Muscle layer of duodenum (tissue), 2 donors: ENCODE results near the gene RPS6KC1.
"Not testable (repeated sequence)": the region's sequence is repeated elsewhere in the genome, so short reads cannot be mapped to it uniquely, and the experiment has no call there.

Source experiments
- H3K27ac ChIP-seq: one replicate; pipeline ENCODE4 v1.7.0; 2013; ENCODE audit warnings: mild to moderate bottlenecking, low read length
- H3K27me3 ChIP-seq: one replicate; pipeline ENCODE4 v1.7.0; 2013; ENCODE audit warnings: low read depth, mild to moderate bottlenecking, control low read depth, low read length
- H3K36me3 ChIP-seq, 2 donors: one replicate each; pipeline ENCODE4 v1.7.0; 2013; ENCODE audit warnings: low read length in 2 of 2, control low read depth in 1 of 2, mild to moderate bottlenecking in 1 of 2; ENCODE audit not compliant: insufficient read depth in 2 of 2, control insufficient read depth in 1 of 2
- H3K4me1 ChIP-seq, 2 donors: one replicate each; pipeline ENCODE4 v1.7.0; 2013; ENCODE audit warnings: low read length in 2 of 2, mild to moderate bottlenecking in 2 of 2, control low read depth in 1 of 2, moderate library complexity in 1 of 2; ENCODE audit not compliant: insufficient read depth in 2 of 2, control insufficient read depth in 1 of 2
- H3K4me3 ChIP-seq, 2 donors: one replicate each; pipeline ENCODE4 v1.7.0; 2013; ENCODE audit warnings: low read length in 2 of 2, low read depth in 1 of 2, mild to moderate bottlenecking in 1 of 2
- H3K9me3 ChIP-seq, 2 donors: one replicate each; pipeline ENCODE4 v1.7.0; 2013; ENCODE audit warnings: low read length in 2 of 2, control low read depth in 1 of 2, mild to moderate bottlenecking in 1 of 2; ENCODE audit not compliant: control insufficient read depth in 1 of 2
- donor health status: healthy.

RPS6KC1 gene

DNA sequence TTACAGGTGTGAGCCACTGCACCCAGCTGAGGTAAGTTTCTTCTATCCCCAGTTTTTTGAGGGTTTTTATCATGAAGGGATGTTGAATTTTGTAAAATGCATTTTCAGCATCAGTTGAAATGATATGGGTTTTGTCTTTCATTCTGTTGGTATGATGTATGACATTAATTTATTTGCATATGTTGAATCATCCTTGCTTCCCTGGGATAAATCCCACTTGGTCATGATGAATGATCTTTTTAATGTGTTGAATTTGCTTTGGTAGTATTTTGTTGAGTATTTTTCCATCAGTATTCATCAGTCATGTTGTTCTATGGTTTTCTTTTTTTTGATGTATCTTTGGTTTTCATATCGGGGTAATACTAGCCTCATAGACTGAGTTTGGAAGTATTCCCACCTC, 141.0 kb downstream of the RPS6KC1 start:
- Histone ChIP-seq H3K4me3 (no peak overlapping the region), H3K36me3 (peaks cover 0 to 21% of the 10 kb centered on the region in 2 donors), H3K27me3 (no peaks in the 10 kb centered on the region), H3K4me1 (no peaks in the 10 kb centered on the region), H3K27ac (no peak overlapping the region), H3K9me3 (peaks cover 5 to 13% of the 10 kb centered on the region in 2 donors)

DNA sequence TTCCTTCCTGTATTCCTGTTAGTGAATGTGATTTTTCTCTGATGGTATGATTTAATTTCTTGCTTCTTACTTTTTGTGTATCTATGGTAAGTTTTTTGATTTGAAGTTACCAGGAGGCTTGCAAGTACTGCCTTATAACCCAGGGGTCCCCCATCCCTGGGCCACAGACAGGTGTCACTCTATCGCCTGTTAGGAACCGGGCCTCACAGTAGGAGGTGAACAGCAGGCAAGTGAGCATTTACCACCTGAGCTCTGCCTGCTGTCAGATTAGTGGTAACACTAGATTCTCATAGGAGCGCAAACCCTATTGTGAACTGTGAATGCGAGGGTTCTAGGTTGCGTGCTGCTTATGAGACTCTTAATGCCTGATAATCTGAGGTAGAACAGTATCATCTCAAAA, 143.3 kb downstream of the RPS6KC1 start:
- Histone ChIP-seq H3K27me3 (no peaks in the 10 kb centered on the region), H3K27ac (no peak overlapping the region), H3K36me3 (peaks cover 0 to 28% of the 10 kb centered on the region in 2 donors), H3K4me1 (no peaks in the 10 kb centered on the region), H3K9me3 (peaks cover 10 to 15% of the 10 kb centered on the region in 2 donors), H3K4me3 (no peak overlapping the region)

DNA sequence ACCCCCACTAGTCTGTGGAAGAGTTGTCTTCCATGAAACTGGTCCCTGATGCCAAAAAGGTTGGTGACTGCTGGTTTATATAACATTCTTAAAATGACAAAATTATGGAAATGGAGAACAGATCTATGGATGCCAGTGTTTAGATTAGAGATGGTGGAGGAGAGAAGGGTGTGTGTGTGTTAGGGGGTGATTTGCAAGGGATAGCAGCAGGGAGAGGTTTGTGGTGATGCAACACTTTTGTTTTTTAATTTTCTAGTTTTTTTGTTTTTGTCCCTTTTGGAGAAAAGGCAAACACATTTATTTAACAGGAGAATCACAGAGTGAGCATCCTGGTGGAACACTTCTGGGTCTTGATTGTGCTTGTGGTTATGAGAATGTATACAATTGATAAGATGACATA, 143.8 kb downstream of the RPS6KC1 start:
- Histone ChIP-seq H3K27me3 (no peaks in the 10 kb centered on the region), H3K9me3 (peaks cover 10 to 14% of the 10 kb centered on the region in 2 donors), H3K27ac (no peak overlapping the region), H3K4me3 (no peak overlapping the region), H3K4me1 (no peaks in the 10 kb centered on the region), H3K36me3 (peaks cover 0 to 29% of the 10 kb centered on the region in 2 donors)

DNA sequence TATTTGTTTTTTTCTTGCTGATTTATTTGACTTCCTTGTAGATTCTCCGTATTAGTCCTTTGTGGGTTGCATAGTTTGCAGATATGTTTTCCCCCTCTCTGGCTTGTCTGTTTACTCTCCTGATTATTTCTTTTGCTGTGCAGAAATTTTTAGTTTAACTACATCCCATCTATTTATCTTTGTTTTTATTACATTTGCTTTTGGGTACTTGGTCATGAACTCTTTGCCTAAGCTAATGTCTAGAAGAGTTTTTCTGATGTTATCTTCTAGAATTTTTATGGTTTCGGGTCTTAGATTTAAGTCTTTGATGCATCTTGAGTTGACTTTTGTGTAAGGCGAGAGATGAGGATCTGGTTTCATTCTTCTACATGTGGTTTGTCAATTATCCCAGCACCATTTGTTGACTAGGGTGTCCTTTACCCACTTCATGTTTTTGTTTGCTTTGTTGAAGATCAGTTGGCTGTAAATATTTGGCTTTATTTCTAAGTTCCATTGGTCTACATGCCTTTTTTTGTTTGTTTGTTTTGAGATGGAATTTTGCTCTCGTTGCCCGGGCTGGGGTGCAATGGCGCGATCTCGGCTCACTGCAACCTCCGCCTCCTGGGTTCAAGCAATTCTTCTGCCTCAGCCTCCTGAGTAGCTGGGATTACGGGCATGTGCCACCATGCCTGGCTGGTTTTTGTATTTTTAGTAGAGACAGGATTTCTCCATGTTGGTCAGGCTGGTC, 145.4 kb downstream of the RPS6KC1 start:
- not testable (repeated sequence) for H3K27ac ChIP-seq, H3K4me1 ChIP-seq, H3K27me3 ChIP-seq, H3K4me3 ChIP-seq, H3K9me3 ChIP-seq
- H3K36me3 ChIP-seq, result peaks cover 0 to 21% of the 10 kb centered on the region in 2 donors

DNA sequence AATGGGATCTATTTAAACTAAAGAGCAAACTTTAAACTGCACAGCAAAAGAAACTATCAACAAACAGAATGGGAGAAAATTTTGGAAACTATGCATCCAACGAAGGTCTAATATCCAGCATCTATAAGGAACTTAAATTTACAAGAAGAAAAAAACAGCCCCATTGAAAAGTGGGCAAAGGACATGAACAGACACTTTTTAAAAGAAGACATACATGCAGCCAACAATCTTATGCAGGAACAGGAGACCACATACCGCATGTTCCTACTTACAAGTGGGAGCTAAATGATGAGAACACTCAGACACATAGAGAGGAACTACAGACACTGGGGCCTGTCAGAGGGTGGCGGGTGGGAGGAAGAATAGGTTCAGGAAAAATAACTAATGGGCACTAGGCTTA, 149.6 kb downstream of the RPS6KC1 start:
- Histone ChIP-seq H3K4me1 (no peaks in the 10 kb centered on the region), H3K27ac (no peak overlapping the region), H3K27me3 (no peaks in the 10 kb centered on the region), H3K36me3 (peaks cover 0 to 27% of the 10 kb centered on the region in 2 donors), H3K4me3 (no peak overlapping the region), H3K9me3 (peaks cover 5 to 6% of the 10 kb centered on the region in 2 donors)

DNA sequence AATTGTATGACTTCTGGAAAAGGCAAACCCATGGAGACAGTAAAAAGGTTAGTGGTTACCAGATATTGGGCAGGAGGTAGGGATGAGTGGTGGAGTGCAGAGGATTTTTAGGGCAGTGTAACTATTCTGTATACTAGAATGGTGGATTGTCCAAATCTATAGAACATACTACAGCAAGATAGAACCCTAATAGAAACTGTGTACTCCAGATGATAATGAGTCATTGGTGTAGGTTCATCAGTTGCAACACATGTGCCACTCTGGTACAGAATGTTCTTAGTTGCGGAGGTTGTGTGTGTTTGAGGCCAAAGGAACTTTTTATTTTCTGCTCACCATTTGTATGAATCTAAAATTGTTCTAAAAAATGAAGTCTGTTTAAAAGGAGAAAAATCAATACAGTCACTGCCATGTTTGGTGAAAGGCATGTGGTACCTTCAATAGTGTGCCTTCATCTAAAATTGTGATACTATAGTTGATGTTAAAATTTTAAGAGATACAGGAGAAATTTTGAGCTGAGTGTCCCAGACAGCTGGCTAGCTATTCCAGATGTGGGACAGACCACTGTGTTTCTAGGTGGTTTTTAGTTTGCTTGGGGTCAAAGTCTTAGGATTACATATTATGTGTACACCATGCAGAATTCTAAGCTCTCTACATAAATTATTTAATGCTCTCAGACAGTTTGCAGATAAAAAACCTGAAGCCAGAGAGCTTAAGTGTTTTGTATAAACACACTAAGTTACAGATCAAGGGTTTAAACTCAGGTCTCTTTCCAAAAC, 150.5 kb downstream of the RPS6KC1 start:
- Histone ChIP-seq H3K4me1 (no peaks in the 10 kb centered on the region), H3K27ac (no peak overlapping the region)

DNA sequence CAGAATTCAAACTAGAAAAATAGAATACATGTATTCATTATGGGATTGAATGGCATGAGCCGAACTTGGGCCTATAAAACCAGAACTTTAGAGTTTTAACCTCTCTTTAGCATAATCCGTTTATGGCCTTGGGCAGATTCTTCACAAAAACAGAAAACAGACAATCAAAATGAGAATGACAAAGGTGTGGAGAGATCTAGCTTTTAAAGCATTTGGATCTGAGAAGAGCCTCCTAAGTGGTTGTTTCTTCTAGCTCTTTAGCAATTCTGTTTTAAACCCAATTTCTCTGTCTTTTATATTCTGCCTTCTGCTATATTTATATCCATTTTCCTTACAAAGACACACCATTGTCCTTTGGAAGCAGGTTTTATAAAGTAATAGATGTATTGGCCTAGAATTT, 160.2 kb downstream of the RPS6KC1 start:
- no peak overlapping the region for H3K27ac ChIP-seq
- no peaks in the 10 kb centered on the region for H3K27me3 ChIP-seq
- no peaks in the 10 kb centered on the region for H3K4me1 ChIP-seq
- no peak overlapping the region for H3K4me3 ChIP-seq
- H3K36me3 ChIP-seq, result peaks cover 0 to 7% of the 10 kb centered on the region in 2 donors
- no peaks in the 10 kb centered on the region for H3K9me3 ChIP-seq

More for the DNA sequence above, 150.5 kb downstream of the RPS6KC1 start:
- Histone ChIP-seq H3K27me3 (no peaks in the 10 kb centered on the region), H3K36me3 (peaks cover 0 to 24% of the 10 kb centered on the region in 2 donors), H3K4me3 (no peak overlapping the region), H3K9me3 (peaks cover 5% of the 10 kb centered on the region in 2 donors)

DNA sequence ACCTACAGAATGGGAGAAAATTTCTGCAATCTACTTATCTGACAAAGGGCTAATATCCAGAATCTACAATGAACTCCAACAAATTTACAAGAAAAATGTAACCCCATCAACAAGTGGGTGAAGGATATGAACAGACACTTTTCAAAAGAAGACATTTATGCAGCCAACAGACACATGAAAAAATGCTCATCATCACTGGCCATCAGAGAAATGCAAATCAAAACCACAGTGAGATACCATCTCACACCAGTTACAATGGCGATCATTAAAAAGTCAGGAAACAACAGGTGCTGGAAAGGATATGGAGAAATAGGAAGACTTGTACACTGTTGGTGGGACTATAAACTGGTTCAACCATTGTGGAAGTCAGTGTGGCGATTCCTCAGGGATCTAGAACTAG, 168.0 kb downstream of the RPS6KC1 start:
- H3K9me3 ChIP-seq, H3K27ac ChIP-seq, H3K36me3 ChIP-seq, H3K27me3 ChIP-seq, H3K4me3 ChIP-seq, H3K4me1 ChIP-seq: not testable (repeated sequence)

DNA sequence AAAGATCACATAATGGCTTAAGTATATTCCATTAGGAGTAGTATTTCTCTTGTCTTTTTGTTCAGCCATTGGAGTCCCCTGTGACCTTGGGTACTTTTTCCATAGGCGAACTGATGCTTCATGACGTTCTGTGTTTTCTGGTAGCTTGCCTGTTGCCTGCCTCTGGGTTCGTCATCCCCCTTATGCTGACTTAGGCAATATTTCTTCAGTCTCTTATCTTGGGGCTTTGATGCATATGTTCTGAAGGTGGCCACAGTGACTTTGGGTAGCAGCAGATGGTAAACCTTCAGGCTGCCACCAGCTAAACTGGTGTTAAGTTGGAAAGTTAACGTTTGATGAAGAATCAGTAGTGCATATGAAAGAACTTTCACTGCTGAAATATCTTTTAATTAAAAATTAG, 170.2 kb downstream of the RPS6KC1 start:
- Histone ChIP-seq H3K27ac (no peak overlapping the region), H3K27me3 (no peaks in the 10 kb centered on the region), H3K4me3 (no peak overlapping the region)

DNA sequence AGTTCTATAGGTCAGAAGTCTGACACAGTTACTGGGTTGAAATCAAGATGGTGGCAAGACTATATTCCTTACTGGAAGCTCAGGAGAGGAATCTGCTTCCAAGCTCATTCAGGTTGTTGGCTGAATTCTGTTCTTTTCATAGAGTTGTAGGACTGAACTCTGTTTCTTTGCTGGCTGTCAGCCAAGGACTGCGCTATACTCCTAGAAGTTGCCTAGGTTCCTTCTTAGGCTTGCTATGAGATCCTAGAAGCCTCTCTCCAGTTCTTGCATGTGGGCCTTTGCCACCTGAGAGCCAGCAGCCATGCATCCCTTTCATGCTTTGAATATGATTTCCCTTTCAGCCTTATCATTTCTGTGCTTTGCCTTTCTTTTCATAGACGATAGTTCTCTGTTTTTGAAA, 176.4 kb downstream of the RPS6KC1 start:
- Histone ChIP-seq H3K36me3 (peaks cover 0 to 8% of the 10 kb centered on the region in 2 donors), H3K27ac (no peak overlapping the region), H3K4me3 (no peak overlapping the region), H3K9me3 (no peaks in the 10 kb centered on the region), H3K4me1 (no peaks in the 10 kb centered on the region), H3K27me3 (no peaks in the 10 kb centered on the region)

More for the DNA sequence above, 170.2 kb downstream of the RPS6KC1 start:
- Histone ChIP-seq H3K9me3 (no peaks in the 10 kb centered on the region), H3K36me3 (no peaks in the 10 kb centered on the region), H3K4me1 (no peaks in the 10 kb centered on the region)

DNA sequence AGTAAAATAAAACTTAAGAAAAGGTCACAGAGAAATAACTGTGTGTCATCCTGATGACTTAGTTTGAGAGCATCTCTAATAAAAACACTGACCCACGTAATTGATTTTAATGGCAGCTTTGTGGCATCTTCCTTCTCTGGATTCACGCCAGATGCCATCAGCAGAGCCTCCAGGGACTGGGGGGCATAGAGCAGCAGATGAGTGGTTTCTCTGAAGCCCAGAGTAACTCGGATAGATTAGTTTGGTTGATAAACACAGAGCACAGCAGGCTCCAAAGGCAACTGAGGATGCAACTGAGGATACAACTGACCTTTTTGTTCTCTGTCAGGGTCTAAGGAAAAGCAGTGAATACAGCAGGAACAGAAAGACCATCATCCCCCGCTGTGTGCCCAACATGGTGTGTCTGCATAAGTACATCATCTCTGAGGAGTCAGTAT, 180.8 kb downstream of the RPS6KC1 start:
- H3K4me3 ChIP-seq, result no peak overlapping the region
- H3K27me3 ChIP-seq, result no peaks in the 10 kb centered on the region
- no peaks in the 10 kb centered on the region for H3K4me1 ChIP-seq

More for the DNA sequence above, 180.8 kb downstream of the RPS6KC1 start:
- no peaks in the 10 kb centered on the region for H3K9me3 ChIP-seq
- H3K36me3 ChIP-seq, result peaks cover 7 to 13% of the 10 kb centered on the region in 2 donors
- no peak overlapping the region for H3K27ac ChIP-seq
